ENCODE results near the gene SLC8A1.

The SLC8A1 gene

GRCh38 chr2:40193670-40194026, 258.2 kb downstream of the SLC8A1 start:
- DNase-seq (ENCODE audit: low read depth), result no peak

- no peak for DNase-seq (ENCODE audit: low read depth)
Measured at GRCh38 chr2:40192864-40193669, 258.8 kb downstream of the SLC8A1 start.

DNA sequence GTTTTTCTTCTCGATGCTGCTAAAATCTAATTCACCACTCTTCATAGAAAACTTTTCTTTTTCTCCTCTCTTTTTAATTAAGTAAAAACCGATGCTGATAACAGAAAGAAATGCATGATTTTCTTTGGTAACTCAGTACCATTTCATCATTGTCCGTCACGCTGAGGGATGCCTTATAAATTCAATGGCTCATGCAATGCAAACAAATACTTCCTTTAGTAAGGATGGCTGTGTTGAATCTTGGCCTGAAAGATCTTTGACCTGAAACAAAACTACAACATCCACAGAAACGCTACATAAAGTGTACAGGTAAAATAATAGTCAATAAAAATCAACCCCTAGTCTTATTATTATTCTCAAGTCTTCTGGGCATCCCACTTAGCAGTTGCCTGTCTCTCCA, 261.4 kb downstream of the SLC8A1 start:
- DNase-seq (ENCODE audit: low read depth), result no peak

DNA sequence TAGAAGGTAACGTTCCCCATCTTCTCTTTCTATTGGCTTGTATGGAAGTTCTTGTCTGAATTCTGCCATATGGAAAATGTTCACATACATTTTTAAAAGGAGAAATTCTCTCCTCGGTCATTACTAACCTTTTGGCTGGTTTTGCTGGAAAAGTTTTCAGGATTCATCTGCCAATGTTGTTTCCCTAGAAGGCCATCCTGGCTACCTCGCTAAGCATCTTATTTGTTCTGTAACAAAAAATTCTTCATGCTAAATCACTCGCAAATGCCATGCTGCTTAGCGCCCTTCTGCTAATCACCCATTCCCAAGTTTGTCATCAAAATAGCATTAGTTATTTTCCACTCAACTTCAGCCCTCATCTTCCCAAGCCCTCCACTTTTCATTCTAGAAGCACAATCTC, 262.0 kb downstream of the SLC8A1 start:
- DNase-seq (ENCODE audit: low read depth), result no peak

GRCh38 chr2:40187054-40187453, 264.8 kb downstream of the SLC8A1 start:
- DNase-seq (ENCODE audit: low read depth), result no peak

DNA sequence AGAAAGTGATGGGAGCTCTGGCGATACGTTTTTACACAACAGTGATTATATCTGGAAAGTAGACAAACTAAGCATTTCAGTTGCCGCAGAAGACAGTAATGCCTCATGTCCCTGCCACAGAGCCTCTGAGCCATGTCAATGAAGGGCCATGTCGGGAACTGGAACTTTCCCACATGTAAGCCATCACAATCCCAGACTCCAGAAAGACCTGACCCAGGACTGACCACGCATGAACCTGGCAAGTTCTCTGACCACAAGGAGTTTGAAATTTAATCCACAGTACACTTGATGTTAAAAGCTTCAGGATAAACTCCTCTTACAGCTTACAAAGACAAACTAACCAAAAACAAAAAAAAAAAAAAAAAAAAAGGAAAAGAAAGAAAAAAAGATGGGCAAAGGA, 267.3 kb downstream of the SLC8A1 start:
- DNase-seq (ENCODE audit: low read depth), result no peak

DNA sequence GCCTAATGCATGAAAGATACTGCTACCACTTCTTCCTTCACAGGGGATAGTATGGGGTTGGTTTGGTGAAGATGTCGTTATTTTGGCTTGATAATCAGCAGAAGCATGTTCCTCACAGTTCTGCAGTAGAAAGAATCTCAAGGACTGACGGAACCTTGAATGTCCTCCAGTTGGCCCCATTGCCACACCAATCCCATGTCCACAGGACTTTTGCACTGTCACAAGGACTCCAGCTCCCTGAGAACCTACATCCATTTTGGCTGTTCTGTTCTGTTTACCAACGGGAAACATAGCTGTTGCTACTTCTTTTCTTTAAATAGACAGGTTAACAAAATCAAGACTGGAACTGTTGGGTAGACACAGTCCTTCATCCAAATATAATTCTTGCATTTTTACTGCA, 270.0 kb downstream of the SLC8A1 start:
- DNase-seq (ENCODE audit: low read depth), result no peak

GRCh38 chr2:40179801-40180200, 272.1 kb downstream of the SLC8A1 start:
- no peak for DNase-seq (ENCODE audit: low read depth)

DNA sequence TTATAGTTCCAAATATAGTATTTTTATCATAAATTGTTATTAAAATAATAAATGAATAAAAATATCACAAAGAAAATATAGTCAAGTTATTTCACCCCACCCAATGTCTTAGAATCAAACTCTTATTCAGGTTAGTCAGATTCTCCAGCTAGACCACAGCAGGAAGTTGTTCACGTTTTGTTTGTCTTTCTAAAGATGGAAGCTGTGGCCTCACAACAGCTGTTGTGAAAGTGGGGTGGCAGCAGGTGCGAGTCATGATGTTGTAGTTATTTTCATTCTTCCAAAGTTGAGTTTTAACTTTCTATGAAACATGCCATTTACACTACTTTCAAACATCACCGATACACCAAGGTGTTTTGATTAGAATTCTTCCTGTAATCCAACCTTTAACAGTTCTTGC, 272.9 kb downstream of the SLC8A1 start:
- no peak for DNase-seq (ENCODE audit: low read depth)

GRCh38 chr2:40178171-40178778, 273.6 kb downstream of the SLC8A1 start:
- no peak for DNase-seq (ENCODE audit: low read depth)

DNA sequence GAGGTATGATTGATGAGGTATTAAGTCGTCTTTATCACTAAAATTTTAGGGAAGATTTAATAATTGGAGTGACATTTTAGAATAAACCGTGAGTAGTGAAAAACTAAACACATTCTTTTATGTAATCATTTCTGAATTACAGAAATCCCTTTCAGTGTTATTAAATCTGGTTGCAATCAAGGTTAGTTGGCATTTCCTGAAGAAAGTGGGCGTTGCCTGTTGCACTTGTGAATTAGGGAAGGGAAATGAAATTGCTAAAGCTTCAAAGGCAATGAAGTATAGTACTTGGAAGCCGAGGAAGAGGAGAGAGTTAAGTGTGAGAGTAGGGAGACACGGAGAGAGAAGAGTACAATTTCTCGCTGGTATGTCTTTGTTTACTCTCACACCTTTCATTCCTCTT, 274.5 kb downstream of the SLC8A1 start:
- no peak for DNase-seq (ENCODE audit: low read depth)

GRCh38 chr2:40173276-40173675, 278.6 kb downstream of the SLC8A1 start:
- no peak for DNase-seq (ENCODE audit: low read depth)

DNA sequence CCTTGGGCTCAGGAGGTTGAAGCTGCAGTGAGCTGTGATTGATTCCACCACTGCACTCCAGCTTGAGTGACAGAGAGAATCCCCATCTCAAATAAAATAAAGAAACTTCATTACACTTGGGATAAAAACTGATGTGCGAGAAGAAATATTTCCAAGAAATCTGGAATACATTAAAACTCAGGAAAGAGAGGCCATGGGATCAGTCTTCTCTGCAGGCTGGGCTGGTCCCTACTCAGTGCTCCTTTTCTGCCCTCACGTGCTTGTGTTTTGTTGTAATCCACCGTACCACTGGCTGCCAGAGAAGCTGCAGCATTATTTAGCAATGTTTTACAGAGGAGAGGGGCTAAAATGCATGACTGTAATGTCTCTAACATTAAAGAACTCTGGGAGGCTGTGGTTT, 282.0 kb downstream of the SLC8A1 start:
- no peak for DNase-seq (ENCODE audit: low read depth)

- DNase-seq (ENCODE audit: low read depth), result no peak
Measured at GRCh38 chr2:40169430-40169829, 282.5 kb downstream of the SLC8A1 start.

- no peak for DNase-seq (ENCODE audit: low read depth)
Measured at GRCh38 chr2:40168546-40168945, 283.3 kb downstream of the SLC8A1 start.

GRCh38 chr2:40168032-40168431, 283.9 kb downstream of the SLC8A1 start:
- no peak for DNase-seq (ENCODE audit: low read depth)

- no peak for DNase-seq (ENCODE audit: low read depth)
Measured at GRCh38 chr2:40166006-40166405, 285.9 kb downstream of the SLC8A1 start.

DNA sequence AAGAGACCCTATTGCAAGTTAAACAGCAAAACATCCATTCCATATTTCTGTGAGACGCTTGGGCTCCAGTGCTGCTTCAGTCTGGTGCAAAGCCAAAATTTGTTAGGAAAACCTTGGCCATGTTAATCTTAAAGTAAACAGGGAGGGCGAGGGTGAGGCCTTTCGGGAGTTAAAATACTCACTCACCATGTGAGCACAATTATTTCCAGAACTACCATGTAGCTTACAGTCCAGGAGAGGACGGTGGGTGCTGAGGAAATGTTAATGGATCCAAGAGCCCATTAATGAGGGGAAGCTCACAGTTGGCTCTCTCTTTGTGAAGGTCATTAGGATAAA, 286.4 kb downstream of the SLC8A1 start:
- DNase-seq (ENCODE audit: low read depth), result no peak

DNA sequence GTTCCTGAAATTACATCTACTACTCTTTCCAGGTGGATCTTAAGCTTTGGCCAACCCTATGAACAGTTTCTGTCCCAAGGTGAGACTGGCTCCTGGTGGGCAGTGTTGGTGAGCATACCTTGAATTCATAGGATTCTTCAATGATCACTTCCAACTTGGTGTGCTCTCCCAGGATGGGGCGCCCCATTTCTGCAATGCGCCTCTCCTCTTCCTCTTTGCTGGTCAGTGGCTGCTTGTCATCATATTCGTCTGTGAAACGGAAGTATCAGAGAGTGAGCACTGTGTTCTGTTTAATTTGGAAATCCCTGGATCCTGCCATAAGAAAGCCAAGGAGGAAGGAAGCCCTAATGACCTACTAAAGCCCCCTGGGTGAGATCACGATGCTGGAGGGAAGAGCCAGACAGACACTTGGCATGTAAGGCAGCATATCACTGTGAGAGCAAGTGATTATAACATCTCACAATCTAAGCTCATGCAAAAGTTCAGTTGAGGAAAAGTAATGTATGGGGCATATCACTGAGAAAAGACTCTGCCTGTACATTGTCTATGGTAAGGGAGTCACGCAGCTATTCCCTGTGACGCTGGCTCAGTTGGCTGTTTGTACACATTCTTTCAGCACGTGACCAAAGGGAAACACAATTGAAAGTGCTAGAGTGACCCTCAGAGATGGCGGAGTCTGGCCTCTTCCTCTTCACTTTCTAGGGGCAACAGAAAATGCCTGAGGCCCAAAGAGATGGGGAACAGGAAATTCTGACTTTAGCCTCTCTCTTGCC, 287.0 kb downstream of the SLC8A1 start:
- DNase-seq (ENCODE audit: low read depth), result no peak

GRCh38 chr2:40161986-40162385, 289.9 kb downstream of the SLC8A1 start:
- no peak for DNase-seq (ENCODE audit: low read depth)

- no peak for DNase-seq (ENCODE audit: low read depth)
Measured at GRCh38 chr2:40160751-40161218, 291.1 kb downstream of the SLC8A1 start.

DNA sequence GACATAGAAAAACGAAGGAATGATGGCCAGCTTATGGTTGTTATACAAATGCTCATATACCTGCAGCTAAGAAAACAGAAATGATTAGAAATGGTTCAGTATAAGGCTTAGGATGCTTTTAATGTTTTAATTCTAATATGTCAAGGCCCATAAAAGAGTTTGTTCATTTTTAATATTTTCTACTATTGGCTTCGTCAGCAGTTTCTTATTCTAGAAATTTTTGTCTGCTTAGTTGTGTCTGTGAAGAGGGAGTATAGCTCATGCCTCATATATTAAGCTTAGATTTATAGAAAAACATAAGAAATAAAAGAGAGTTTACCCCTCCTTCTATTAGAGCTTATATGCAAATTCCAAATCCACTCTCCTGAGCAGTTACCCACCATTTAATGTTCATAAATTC, 292.6 kb downstream of the SLC8A1 start:
- no peak for DNase-seq (ENCODE audit: low read depth)

DNA sequence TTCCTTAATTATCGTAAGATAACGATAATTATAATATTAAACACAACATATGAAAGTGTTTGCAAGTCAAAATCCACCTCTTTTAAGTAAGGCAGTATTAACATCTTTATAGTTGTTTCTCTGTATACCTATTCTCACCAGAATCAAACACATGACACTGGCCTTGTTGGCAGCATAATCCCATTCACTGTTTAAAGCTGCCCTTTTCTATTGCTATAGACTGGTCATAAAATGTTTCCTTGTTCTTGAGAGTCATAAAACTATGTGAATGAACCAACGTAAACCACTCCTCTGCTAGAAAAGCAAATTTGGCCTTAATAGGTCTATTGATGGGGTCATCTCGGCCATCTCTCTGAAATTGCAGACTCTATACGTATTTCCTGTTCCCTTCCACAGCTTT, 293.1 kb downstream of the SLC8A1 start:
- DNase-seq (ENCODE audit: low read depth), result no peak

Measured in activated T-cell treated with anti-CD3 and anti-CD28 coated beads for 1 hour (primary cell).